Fibroblast of skin of right quadriceps (primary cell): ENCODE data around the gene ADCYAP1R1.

Experiments used
- DNase-seq: peaks from one replicate; pipeline ENCODE4 v3.0.0-alpha.2; 2013

The ADCYAP1R1 gene

GRCh38 chr7:31044529-31044928 lies 7.6 kb upstream of the ADCYAP1R1 start:
- DNase-seq, result no peak

DNA sequence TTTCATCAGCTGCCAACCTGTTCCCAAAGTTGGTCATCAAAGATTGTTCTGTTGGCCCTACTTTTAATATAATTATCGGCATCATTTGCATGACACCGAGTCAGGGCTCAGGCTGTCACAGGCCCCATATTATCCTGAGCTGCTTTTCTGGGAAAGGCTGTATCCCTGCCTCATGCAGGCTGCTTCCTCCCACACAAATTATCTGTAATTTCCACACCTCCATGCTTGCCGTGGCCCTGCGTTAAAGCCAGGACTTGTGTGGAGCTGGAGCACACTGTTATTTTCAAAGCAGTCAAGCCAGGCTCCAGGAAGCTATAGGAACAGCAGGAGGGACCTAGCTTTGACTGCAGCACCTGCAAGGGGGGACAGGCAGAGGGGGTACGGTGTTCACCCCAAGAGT lies 5.4 kb upstream of the ADCYAP1R1 start:
- DNase-seq, result no peak

DNA sequence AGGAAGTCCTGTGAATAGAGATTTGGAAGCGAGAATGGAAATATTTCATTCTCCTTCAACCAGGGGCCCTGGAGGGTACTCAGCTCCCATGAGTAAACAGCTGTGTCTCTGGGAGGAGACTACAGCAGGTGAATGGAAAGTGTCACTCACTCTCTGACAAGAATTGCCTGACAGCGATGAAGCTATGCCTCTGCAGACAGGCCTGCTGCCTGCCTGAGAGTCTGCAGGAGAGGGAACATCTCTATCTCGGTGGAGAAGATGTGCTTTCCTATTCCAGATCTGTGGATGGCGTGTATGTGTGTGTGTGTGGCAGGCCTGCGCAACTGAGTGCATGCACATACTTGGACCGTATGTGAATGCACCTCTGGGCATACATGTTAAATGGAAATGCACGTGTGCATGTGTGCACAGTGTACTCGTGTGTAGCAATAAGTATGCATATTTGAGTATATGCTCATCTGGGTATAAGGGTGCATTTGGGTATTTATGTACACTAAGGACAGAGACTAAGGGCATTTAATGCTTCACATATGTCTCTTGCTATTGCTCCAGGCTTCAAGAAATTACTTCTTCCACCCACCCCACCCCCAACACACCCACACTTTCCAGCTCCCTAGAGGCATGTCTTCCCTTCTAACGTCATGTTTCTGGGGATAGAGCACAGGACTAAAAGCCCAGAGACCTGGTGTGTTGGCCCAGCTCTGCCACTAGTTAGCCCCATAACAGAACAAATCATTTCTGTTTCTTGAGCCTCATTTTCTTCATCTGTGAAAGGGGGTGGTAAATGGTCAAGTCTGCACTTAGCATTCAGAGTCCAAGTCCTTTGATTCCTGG lies 4.6 kb upstream of the ADCYAP1R1 start:
- no peak for DNase-seq

GRCh38 chr7:31049005-31049765 lies 2.9 kb upstream of the ADCYAP1R1 start:
- no peak for DNase-seq

- no peak for DNase-seq
Measured at GRCh38 chr7:31052487-31052840, 356 bp downstream of the ADCYAP1R1 start.

DNA sequence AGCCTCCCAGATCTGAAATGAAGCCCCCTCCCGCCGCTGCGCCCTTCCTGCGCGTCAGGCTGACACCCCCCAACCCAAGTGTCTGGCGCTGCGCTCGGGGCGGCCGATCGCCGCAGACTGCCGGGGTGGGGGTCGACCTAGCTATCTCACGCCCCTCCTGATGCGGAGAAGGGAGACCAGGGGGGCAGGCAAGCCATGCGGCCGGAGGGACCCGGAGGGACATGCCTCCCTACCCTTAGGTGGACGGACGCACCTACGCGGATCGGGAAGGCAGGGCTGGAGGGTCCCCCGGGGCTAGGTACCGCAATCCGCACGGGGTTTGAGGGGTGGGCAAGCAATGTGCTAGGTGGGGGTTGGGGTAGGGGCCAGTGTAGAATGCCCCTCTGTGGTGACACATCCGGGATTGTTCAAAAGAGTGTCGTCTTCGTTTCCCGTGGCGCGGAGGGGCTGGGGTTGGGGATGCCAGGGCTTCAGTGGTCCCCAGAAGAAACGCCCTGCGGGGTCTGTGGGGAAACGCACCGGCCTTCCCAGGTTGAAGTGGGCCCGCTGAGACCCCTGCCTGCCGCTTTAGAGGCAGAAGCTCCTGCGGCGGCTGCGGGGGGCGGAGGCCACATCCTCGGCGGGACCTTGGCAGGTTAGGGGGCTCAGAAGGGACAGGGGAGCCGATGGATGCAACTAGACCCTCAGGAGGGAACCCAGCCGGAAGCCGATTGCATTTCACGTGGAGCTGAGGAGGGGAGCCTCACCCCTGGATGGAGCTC lies 913 bp downstream of the ADCYAP1R1 start:
- no peak for DNase-seq

GRCh38 chr7:31053986-31054385 lies 1.9 kb downstream of the ADCYAP1R1 start:
- no peak for DNase-seq

DNA sequence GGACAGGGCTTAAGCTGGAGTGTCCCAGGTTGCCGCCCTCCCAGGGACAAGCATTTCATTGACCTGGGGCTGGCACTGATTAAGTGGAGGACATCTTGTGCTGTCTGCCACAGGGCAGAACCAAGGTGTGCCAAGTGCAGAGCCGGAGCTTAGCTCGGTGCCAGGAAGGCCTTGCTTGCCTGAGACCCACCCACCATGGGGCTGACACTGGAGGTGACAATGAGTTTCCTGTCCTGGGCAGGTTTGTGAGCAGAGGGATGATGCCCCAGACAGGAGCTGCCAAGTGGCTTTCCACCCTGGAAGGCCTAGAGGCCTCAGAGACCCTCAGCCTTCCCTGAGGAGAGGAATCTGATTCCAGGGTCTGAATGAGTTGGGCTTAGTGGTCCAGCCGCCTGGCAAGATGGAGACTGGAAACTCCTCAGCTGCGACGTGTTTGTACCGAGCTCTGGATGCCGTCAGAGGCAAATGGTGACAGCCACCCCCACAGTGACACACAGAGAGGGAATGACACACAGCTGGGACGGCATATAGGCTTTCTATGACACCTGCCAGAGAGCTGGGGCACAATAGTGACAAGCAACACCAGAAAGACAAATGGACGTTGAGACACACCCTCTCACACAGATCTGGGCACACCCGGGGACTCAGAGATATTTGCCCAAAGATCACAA lies 2.6 kb downstream of the ADCYAP1R1 start:
- DNase-seq, result no peak

GRCh38 chr7:31055471-31055870 lies 3.4 kb downstream of the ADCYAP1R1 start:
- DNase-seq, result no peak

- DNase-seq, result no peak
Measured at GRCh38 chr7:31056775-31057346, 4.8 kb downstream of the ADCYAP1R1 start.

DNA sequence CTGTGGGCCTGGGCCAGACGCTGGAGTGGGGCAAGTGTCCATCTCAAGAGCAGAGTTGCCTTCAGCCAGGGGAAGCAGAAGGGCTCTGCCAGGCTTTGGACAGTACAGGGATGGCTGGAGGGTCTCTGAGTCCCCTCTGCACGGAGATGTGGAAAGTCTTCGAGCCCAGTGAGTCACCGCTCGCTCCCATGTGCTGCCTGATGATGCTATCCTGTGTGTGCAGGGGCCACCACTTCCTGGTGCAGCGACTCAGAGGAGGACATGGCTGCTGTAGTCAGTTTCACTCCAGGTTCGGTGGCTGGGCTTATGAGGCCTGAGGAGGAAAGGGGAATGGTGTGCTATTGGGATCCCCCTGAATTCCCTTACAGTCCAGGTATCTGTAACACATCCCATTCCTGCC lies 6.0 kb downstream of the ADCYAP1R1 start:
- peak; percentile 52 for DNase-seq

DNA sequence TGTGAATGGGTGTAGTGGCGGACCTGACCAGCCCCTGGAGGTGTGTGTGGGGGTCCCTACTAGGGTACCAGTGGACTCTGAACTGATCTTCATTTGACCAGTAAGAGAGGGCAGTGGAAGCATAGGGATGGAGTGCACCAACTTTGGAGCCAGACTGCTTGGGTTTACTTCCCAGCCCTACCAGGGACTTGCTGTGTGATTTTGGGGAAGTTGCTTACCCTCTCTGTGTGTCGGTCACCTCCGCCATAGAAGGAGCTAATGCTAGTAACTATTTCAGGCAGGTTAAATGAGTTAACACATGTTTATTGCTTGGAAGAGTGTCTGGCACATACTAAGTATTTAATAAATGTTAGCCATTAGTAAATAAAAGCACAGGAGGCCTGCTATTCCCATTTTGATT lies 6.6 kb downstream of the ADCYAP1R1 start:
- no peak for DNase-seq

DNA sequence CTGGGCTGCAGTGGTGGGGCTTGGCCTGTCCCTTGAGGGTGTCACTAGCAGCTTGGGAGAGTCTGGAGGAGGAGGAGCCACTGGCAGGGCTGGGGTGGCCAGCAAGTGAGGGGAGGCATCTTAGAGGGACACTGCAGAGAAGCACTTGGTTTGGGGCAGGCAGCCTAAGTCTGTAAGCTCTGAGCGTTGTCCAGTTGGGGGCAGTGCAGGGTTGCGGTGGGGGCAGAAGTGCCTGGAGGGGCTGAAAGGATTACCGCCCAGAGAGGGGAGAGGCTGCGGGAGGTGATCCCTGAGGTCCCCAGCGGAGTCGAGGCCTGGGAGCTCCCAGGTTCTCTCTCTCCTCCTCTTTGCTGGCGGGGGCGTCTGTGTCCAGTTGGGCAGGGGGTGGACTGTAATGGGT lies 7.4 kb downstream of the ADCYAP1R1 start:
- DNase-seq, result no peak

GRCh38 chr7:31061185-31061584 lies 9.1 kb downstream of the ADCYAP1R1 start:
- no peak for DNase-seq

- no peak for DNase-seq
Measured at GRCh38 chr7:31062746-31063435, 10.8 kb downstream of the ADCYAP1R1 start.

GRCh38 chr7:31065021-31065593 lies 13.0 kb downstream of the ADCYAP1R1 start:
- DNase-seq, result no peak

DNA sequence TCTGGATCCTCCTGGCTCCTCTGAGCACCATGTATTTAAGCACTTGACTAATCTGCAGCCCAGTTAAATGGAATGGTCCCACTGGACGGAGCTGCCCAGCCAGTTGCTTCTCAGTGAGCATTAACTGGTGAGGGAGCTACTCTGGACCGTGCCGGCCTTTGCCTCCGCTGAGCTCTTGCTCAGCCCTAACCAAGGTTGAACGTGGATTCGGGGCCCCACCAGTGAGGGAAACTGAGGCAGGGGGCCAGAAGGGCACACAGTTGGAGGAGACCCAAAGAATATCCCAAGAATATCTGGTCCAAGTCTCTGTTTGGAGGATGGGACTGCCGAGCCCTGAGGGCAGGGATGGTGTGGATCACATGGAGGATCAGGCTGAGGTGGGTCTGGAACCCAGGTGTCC lies 13.7 kb downstream of the ADCYAP1R1 start:
- DNase-seq, result no peak

GRCh38 chr7:31066516-31067130 lies 14.5 kb downstream of the ADCYAP1R1 start:
- no peak for DNase-seq

DNA sequence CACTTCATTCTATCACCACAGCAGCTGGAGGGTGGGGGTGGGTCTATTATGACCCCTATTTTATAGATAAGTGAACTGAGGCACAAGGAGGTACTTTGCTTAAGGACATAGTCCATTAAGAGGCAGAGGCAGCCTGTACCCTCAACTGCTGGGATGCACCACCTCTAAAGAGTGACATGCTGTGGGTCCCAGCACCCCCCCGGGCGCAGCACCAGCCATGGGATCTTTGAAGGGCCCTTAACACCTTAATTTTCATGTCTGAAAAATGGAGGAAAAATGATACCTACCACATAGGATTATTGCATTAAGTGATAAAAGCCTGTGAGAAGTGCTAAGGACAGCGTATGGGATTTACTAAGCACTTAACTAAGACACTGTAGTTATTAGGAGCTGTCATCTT lies 15.4 kb downstream of the ADCYAP1R1 start:
- no peak for DNase-seq

GRCh38 chr7:31068006-31068675 lies 16.0 kb downstream of the ADCYAP1R1 start:
- no peak for DNase-seq
